K562 (cell line): ENCODE measurements around the gene KRT31. TPM values are rescaled to one million over a fixed set of nuclear protein-coding genes. Genes with fewer than 3 reads are reported as not detected.

Experiments used
- ATAC-seq: fragments of 200-7000 bp; cut with Tn5 transposase; 3 replicates; pipeline ENCODE4 v1.9.1; 2020; ENCODE audit warnings: moderate library complexity
- BruUV-seq: library from RNA; stranded (reverse); fragments of 400-500 nt; replicated peaks from 2 replicates; lab custom pipeline; 2021; lab: Mats Ljungman, UMichigan
- CTCF ChIA-PET: fragments of 300-600 bp; formaldehyde crosslinking; extraction: SDS; loops from one replicate; lab custom pipeline; 2021; ENCODE audit warnings: low intra/inter-chr PET ratio; lab: Yijun Ruan, JAX
- POLR2A ChIA-PET: fragments of 300-600, 350-650 bp; sonication (Branson Sonifier 250); formaldehyde crosslinking; extraction: SDS; loops from one replicate; lab custom pipeline; 2021; ENCODE audit warnings: antibody characterized with exemption, inconsistent platforms; lab: Yijun Ruan, JAX
- DNase-seq, 4 experiments: peaks; one replicate each; pipeline versions ENCODE4 v3.0.0 to v3.0.0-alpha.2; 2011 to 2018; ENCODE audit warnings: low spot score in 3 of 4, mixed read lengths in 3 of 4; ENCODE audit errors: extremely low read depth in 1 of 4
- FAIRE-seq: peaks from 2 replicates; lab custom pipeline; 2011; peaks lifted over from hg19 to GRCh38; lab: Jason Lieb, UNC
- H2AFZ ChIP-seq: 2 replicates; pipeline ENCODE4 v1.6.0; 2011; ENCODE audit warnings: low read depth, low read length, control low read depth, inconsistent platforms
- H3K27ac ChIP-seq: fragments of 200-600 bp; 3 replicates; pipeline ENCODE4 v1.8.0; 2011; ENCODE audit warnings: low read depth, mild to moderate bottlenecking, control low read depth, inconsistent platforms, low read length, moderate library complexity, mixed read lengths; ENCODE audit errors: extremely low read depth
- H3K27me3 ChIP-seq, 2 experiments: fragments of 300-600 bp in 1 of 2; 2 replicates in 1 of 2; 3 replicates in 1 of 2; pipeline versions ENCODE4 v1.6.0 to v1.8.0; 2011; ENCODE audit warnings: inconsistent platforms in 2 of 2, low read length in 2 of 2, mild to moderate bottlenecking in 1 of 2, mixed read lengths in 1 of 2, moderate library complexity in 1 of 2; ENCODE audit not compliant: control insufficient read depth in 2 of 2, insufficient read depth in 2 of 2
- H3K36me3 ChIP-seq: fragments of 300-600 bp; 3 replicates; pipeline ENCODE4 v1.8.0; 2011; ENCODE audit warnings: mild to moderate bottlenecking, low read length, inconsistent platforms; ENCODE audit not compliant: control insufficient read depth, insufficient read depth
- H3K4me1 ChIP-seq, 2 experiments: fragments of 200-600 bp in 1 of 2; replicated peaks in 1 of 2; 2 replicates in 1 of 2; 3 replicates in 1 of 2; pipeline versions ENCODE4 v1.5.1 to v1.8.0; 2011; ENCODE audit warnings: inconsistent platforms in 2 of 2, low read length in 2 of 2, mild to moderate bottlenecking in 1 of 2, mixed read lengths in 1 of 2, moderate library complexity in 1 of 2; ENCODE audit not compliant: control insufficient read depth in 2 of 2, insufficient read depth in 2 of 2
- H3K4me2 ChIP-seq: 2 replicates; pipeline ENCODE4 v1.6.1; 2011; ENCODE audit warnings: low read length, control low read depth, inconsistent platforms, mixed read lengths; ENCODE audit not compliant: insufficient read depth
- H3K4me3 ChIP-seq: fragments of 200-600 bp; sonication (generic), shearing (Covaris generic); 2 replicates; pipeline ENCODE4 v1.5.1; 2016; ENCODE audit warnings: control low read depth, inconsistent platforms
- H3K79me2 ChIP-seq: fragments of 200-600 bp; 3 replicates; pipeline ENCODE4 v1.8.0; 2011; ENCODE audit warnings: low read length, inconsistent platforms; ENCODE audit not compliant: control insufficient read depth, insufficient read depth
- H3K9ac ChIP-seq, 2 experiments: 2 replicates each; pipeline versions ENCODE4 v1.6.0 to v1.6.1; 2011; ENCODE audit warnings: low read depth in 2 of 2, low read length in 2 of 2, control low read depth in 1 of 2, inconsistent platforms in 1 of 2, mild to moderate bottlenecking in 1 of 2, mixed read lengths in 1 of 2; ENCODE audit not compliant: insufficient read depth in 1 of 2
- H3K9me1 ChIP-seq: one replicate; pipeline ENCODE4 v1.6.0; 2011; ENCODE audit warnings: inconsistent platforms, mild to moderate bottlenecking, low read length, moderate library complexity; ENCODE audit not compliant: control insufficient read depth, insufficient read depth
- H3K9me3 ChIP-seq: replicated peaks from 2 replicates; pipeline ENCODE4 v1.5.1; 2011; ENCODE audit warnings: low read depth, low read length, inconsistent platforms; ENCODE audit not compliant: control insufficient read depth, insufficient read depth
- H4K20me1 ChIP-seq: replicated peaks from 2 replicates; pipeline ENCODE4 v1.6.1; 2011; ENCODE audit warnings: low read length, inconsistent platforms, mixed read lengths; ENCODE audit not compliant: control insufficient read depth, insufficient read depth
- CCAR2 ChIP-seq: fragments of 200-400 bp; formaldehyde crosslinking; IDR thresholded peaks from 2 replicates; pipeline ENCODE4 v1.6.1; 2017; ENCODE audit warnings: mild to moderate bottlenecking, low read depth, low read length
- FOSL1 ChIP-seq: fragments of 200-800 bp; sonication (Bioruptor generic); conservative IDR thresholded peaks from 2 replicates; pipeline ENCODE4 v1.6.1; 2016; ENCODE audit warnings: missing genetic modification characterization, missing compliant biosample characterization
- HMGN3 ChIP-seq: IDR thresholded peaks from 2 replicates; pipeline ENCODE4 v1.6.1; 2011; ENCODE audit warnings: borderline replicate concordance, low read depth, mild to moderate bottlenecking, mixed read lengths, low read length; ENCODE audit not compliant: insufficient read length; ENCODE audit errors: extremely low read depth
- NCOA2 ChIP-seq, 2 experiments: fragments of 450-650 bp; IDR thresholded peaks; 2 replicates each; pipeline ENCODE4 v1.6.1; 2018; ENCODE audit warnings: mild to moderate bottlenecking in 2 of 2, moderate library complexity in 1 of 2; ENCODE audit not compliant: partially characterized antibody in 2 of 2
- NFE2 ChIP-seq: IDR thresholded peaks from 2 replicates; pipeline ENCODE4 v1.6.1; 2014; ENCODE audit warnings: antibody characterized with exemption, low read depth
- SRSF1 ChIP-seq: fragments of 200-400 bp; formaldehyde crosslinking; IDR thresholded peaks from 2 replicates; pipeline ENCODE4 v1.6.1; 2017; ENCODE audit warnings: mild to moderate bottlenecking, low read depth, low read length, moderate library complexity
- ZBTB49 ChIP-seq: sonication (generic); formaldehyde crosslinking; IDR thresholded peaks from 2 replicates; pipeline ENCODE4 v1.8.0; 2022; ENCODE audit warnings: missing genetic modification reagents, mild to moderate bottlenecking, borderline replicate concordance
- ZNF146 ChIP-seq: IDR thresholded peaks from one replicate; pipeline ENCODE4 v1.6.1; 2018; ENCODE audit warnings: missing compliant biosample characterization; ENCODE audit not compliant: unreplicated experiment
- ZNF175 ChIP-seq: fragments of 200-800 bp; sonication (Bioruptor generic); IDR thresholded peaks from 2 replicates; pipeline ENCODE4 v1.6.1; 2016; ENCODE audit warnings: low read depth, mild to moderate bottlenecking, missing genetic modification characterization, missing compliant biosample characterization
- ZNF217 ChIP-seq: sonication (generic); formaldehyde crosslinking; IDR thresholded peaks from 2 replicates; pipeline ENCODE4 v1.8.0; 2022; ENCODE audit warnings: mild to moderate bottlenecking, missing genetic modification reagents
- ZNF239 ChIP-seq: fragments of 250-450 bp; sonication (Bioruptor Pico); IDR thresholded peaks from 2 replicates; pipeline ENCODE4 v1.4.0; 2020; ENCODE audit warnings: mild to moderate bottlenecking
- ZNF561 ChIP-seq: fragments of 450-650 bp; formaldehyde crosslinking; conservative IDR thresholded peaks from 2 replicates; pipeline ENCODE4 v1.4.0; 2020; ENCODE audit warnings: mild to moderate bottlenecking, moderate library complexity
- ZSCAN29 ChIP-seq: fragments of 450-650 bp; IDR thresholded peaks from 2 replicates; pipeline ENCODE4 v1.6.1; 2017
- WGBS: fragments of 100-300 bp; shearing (Covaris generic); methylation state at CpG from one replicate; pipeline ENCODE4 v1.1.6; 2016; ENCODE audit warnings: low coverage, mixed read lengths; ENCODE audit not compliant: insufficient coverage; ENCODE audit errors: missing lambda C conversion rate; 5-methylcytosine and 5-hydroxymethylcytosine counted together
- in situ Hi-C: fragments of 300-500 bp; cut with MboI; formaldehyde crosslinking; loops from 4 replicates; pipeline ENCODE4 v1.15.0; 2018; ENCODE audit warnings: inconsistent platforms, mixed read lengths
- intact Hi-C: fragments of 100-400 bp; cut with micrococcal nuclease; formaldehyde crosslinking; loops from 2 replicates; pipeline ENCODE4 v1.14.2; 2022
- polyA plus RNA-seq, 8 experiments: library from polyadenylated mRNA; depleted of rRNA in 4 of 8; stranded (reverse) in 5 of 8; unstranded in 3 of 8; fragments of >200 nt; fragmentation: Nextera tagmentation in 2 of 8; fragmentation: Illumina TruSeq in 1 of 8; extraction: Ambion mirVana in 2 of 8; extraction: Trizol in 1 of 8; gene quantifications; 2 replicates each; pipeline versions ENCODE4 v1.2.1 to v1.2.3, GENCODE V29; 2011 to 2014; ENCODE audit warnings: inconsistent platforms in 1 of 8, missing spikeins in 1 of 8
- total RNA-seq, 7 experiments: library from RNA; depleted of rRNA in 6 of 7; stranded (reverse); fragments of >200 nt in 6 of 7; fragmentation: Illumina TruSeq in 2 of 7; extraction: Trizol in 2 of 7; gene quantifications; 2 replicates each; pipeline versions ENCODE4 v1.2.1 to v1.2.3, GENCODE V29; 2011 to 2021; ENCODE audit warnings: low replicate concordance in 1 of 7

The KRT31 gene
- total and polyA plus RNA-seq, 9 of the 15 experiments (the other 6 are each of a cell fraction or from before 2014, with no cell fraction given): not detected

- no peak for TF ChIP-seq ZBTB49
- TF ChIP-seq SRSF1: no peak
- no peak for TF ChIP-seq ZNF217 (CRISPR knock-in tag)
- no peak for TF ChIP-seq ZNF146 (CRISPR knock-in tag)
- TF ChIP-seq ZNF561 (CRISPR knock-in tag): no peak
- no peak for TF ChIP-seq HMGN3
- TF ChIP-seq ZNF239 (CRISPR knock-in tag): no peak
- no peak for TF ChIP-seq FOSL1 (tag)
- no peak for TF ChIP-seq NCOA2 (IDR thresholded peaks at IDR 0.05; ENCODE audit: partially characterized antibody in 2 of 2)
Measured at GRCh38 chr17:41421617-41422016, 24.2 kb upstream of the KRT31 start (continued).

- BruUV-seq: no TSS peak
- intact Hi-C loops: no loop called here
- ChIA-PET CTCF (no interaction called here), POLR2A (no interaction called here)
- Histone ChIP-seq H4K20me1 (no peaks in the 10 kb centered on the region; the same call in 1 of the 2 replicates), H3K4me2 (no peak overlapping the region), H3K4me1 (no peaks in the 10 kb centered on the region)
- in situ Hi-C loops: no loop called here
- FAIRE-seq: no peak
- TF ChIP-seq ZSCAN29 (no peak), CCAR2 (no peak), ZNF175 (CRISPR knock-in tag) (no peak), NFE2 (no peak), FOSL1 (tag) (peak; percentile 65)
- TF ChIP-seq, all 486 proteins: peak for 1
- WGBS: 1% methylated on average over 9 of the region's 9 CpGs
- Histone ChIP-seq H3K27ac (no peak overlapping the region), H3K9ac (no peak overlapping the region), H3K79me2 (no peaks in the 10 kb centered on the region), H3K9me3 (no peaks in the 10 kb centered on the region), H3K27me3 (peaks cover 33 to 65% of the 10 kb centered on the region in 2 experiments; a peak in 4 of 5 replicates), H3K4me3 (no peak overlapping the region), H2AFZ (no peak overlapping the region), H3K36me3 (no peaks in the 10 kb centered on the region), H3K9me1 (no peaks in the 10 kb centered on the region)
- no peak for ATAC-seq
- DNase-seq: no peak
Measured at GRCh38 chr17:41421116-41421515, 23.7 kb upstream of the KRT31 start.
